GM20000 (cell line): ENCODE results near the gene FGD5.

ENCODE experiments used
- DNase-seq: peaks from one replicate; pipeline ENCODE4 v3.0.0; 2012; ENCODE audit warnings: low spot score
- CTCF ChIP-seq: IDR thresholded peaks from 2 replicates; pipeline ENCODE4 v1.5.1; 2012; ENCODE audit warnings: mild to moderate bottlenecking, control low read depth; ENCODE audit errors: extremely low read depth, missing control alignments

FGD5 gene

DNA sequence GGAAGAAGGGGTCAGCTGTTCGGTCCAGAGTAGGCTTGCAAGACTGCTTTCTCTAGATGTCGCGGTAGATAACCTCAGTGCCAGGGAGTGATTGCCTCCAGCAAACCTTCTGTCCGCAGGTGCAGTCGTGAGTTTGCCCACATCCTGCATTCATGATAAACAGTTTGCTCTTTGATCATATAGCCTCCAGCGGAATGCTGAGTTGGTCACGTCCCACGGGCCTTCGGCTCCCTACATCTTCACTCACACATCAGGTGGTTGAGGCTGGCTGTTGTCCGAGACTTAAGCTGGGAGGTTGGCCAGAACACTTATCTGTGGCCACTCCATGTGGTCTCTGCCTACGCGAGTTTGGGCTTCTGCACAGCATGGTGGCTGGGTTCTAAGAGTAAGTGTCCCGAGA is 66.5 kb downstream of the FGD5 start:
- no peak for TF ChIP-seq CTCF
- no peak for DNase-seq

DNA sequence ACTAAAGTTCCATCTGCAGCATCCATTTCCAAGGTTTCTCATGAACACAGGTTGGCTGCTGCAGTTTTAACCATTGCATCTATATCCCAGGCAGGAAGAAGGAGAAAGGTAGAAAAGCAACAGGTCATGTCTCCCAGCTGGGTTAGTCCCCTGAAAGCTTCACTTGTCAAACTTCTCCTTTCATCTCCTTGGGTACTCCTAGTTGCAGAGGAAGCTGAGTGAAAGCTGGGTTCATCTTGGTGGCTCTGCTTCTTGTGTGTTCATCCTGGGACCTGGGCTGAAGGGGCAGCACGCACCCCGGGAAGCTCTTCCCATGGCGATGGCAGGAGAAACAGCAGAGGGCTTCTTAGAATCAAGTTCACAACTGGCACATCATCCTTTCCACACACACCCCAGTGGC is 67.3 kb downstream of the FGD5 start:
- TF ChIP-seq CTCF, result no peak
- DNase-seq, result no peak

- no peak for TF ChIP-seq CTCF
- no peak for DNase-seq
These were observed 70.4 kb downstream of the FGD5 start for GRCh38 chr3:14889205-14889604.

GRCh38 chr3:14889943-14890342 is 71.2 kb downstream of the FGD5 start:
- no peak for DNase-seq
- TF ChIP-seq CTCF, result no peak

- DNase-seq, result no peak
- no peak for TF ChIP-seq CTCF
These were observed 71.7 kb downstream of the FGD5 start for GRCh38 chr3:14890476-14890875.

DNA sequence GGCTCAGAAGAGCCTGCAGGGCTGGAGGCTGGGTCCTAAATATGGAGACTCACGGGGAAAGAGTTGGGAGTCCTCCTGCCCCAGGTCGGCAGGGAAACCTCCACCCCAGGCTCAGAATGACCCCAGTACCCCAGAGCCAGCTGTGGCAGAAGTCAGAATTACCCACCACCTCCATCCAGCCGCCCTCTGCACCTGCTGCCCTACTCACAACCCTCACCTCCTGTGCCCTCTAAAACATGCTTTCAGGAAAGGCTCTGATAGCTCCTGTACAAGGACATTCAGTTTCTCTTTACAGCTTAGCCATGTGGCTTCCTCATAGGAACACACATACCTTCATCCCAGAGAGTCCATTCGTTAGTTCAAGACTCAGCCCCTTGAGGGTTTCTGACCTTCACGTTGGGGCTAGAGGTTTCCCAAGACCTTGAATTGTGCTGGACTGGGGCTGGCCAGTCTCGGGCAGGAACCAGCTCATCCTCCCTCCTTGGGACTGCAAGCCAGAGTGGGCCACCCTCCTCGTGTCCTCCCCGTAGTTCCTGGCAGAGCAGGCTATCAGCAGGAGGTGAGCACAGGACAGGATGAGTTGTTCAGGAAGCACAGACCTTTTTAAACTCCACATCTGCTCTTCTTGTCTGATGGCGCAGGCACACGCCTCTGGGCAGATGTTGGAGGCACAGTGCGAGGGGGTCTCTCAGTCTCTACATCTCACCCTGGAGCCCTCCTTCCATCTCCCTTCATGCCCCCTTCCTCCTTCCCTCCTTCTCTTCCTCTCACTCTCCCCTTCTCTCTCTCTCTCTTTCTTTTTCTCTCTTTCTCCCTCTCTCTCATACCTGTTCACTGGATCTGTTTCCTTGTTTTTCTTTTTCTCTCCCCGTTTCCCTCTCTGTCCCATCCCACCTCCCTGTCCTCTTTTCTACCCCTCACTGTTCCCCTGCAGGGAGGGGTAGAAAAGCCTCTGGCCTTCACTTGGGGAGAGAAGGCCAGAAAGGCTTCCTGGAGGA is 72.7 kb downstream of the FGD5 start:
- DNase-seq, result no peak
- no peak for TF ChIP-seq CTCF

GRCh38 chr3:14892226-14892625 is 73.5 kb downstream of the FGD5 start:
- DNase-seq, result no peak
- TF ChIP-seq CTCF, result no peak
